GM19351 (cell line): ENCODE data around the gene ADCY5.
"Not testable (repeated sequence)": the region's sequence is repeated elsewhere in the genome, so short reads cannot be mapped to it uniquely, and the experiment has no call there.

Experiments used
- ATAC-seq: cut with Tn5 transposase; IDR thresholded peaks from one replicate; pipeline ENCODE4 v1.9.1; 2021; ENCODE audit warnings: mild to moderate bottlenecking, moderate library complexity; ENCODE audit not compliant: unreplicated experiment

The ADCY5 gene

GRCh38 chr3:123448536-123449101, at the start of gene ADCY5:
TSS of gene ADCY5 (minus strand) at chr3:123449090. CDS start at chr3:123448545, 545 bp downstream.
- no peak for ATAC-seq

GRCh38 chr3:123493912-123494311, 45.0 kb upstream of the ADCY5 start:
- no peak for ATAC-seq

- ATAC-seq, result no peak
Observed at GRCh38 chr3:123491966-123492587, 43.2 kb upstream of the ADCY5 start.

GRCh38 chr3:123489400-123490004, 40.6 kb upstream of the ADCY5 start:
- no peak for ATAC-seq

GRCh38 chr3:123488645-123489347, 39.9 kb upstream of the ADCY5 start:
- ATAC-seq, result no peak

GRCh38 chr3:123487063-123487462, 38.2 kb upstream of the ADCY5 start:
- not testable (repeated sequence) for ATAC-seq

- ATAC-seq, result no peak
Observed at GRCh38 chr3:123486460-123486859, 37.6 kb upstream of the ADCY5 start.

GRCh38 chr3:123485551-123485950, 36.7 kb upstream of the ADCY5 start:
- no peak for ATAC-seq

GRCh38 chr3:123483146-123483545, 34.3 kb upstream of the ADCY5 start:
- no peak for ATAC-seq

- no peak for ATAC-seq
Observed at GRCh38 chr3:123481722-123482457, 33.0 kb upstream of the ADCY5 start.

- no peak for ATAC-seq
Observed at GRCh38 chr3:123481071-123481470, 32.2 kb upstream of the ADCY5 start.

- ATAC-seq, result no peak
Observed at GRCh38 chr3:123480428-123480827, 31.5 kb upstream of the ADCY5 start.

- ATAC-seq, result no peak
Observed at GRCh38 chr3:123479891-123480290, 31.0 kb upstream of the ADCY5 start.

- no peak for ATAC-seq
Observed at GRCh38 chr3:123478314-123478713, 29.4 kb upstream of the ADCY5 start.

GRCh38 chr3:123476967-123477750, 28.3 kb upstream of the ADCY5 start:
- no peak for ATAC-seq

GRCh38 chr3:123475786-123476185, 26.9 kb upstream of the ADCY5 start:
- ATAC-seq, result no peak

- ATAC-seq, result no peak
Observed at GRCh38 chr3:123471106-123471505, 22.2 kb upstream of the ADCY5 start.

- ATAC-seq, result no peak
Observed at GRCh38 chr3:123469323-123469995, 20.6 kb upstream of the ADCY5 start.

- no peak for ATAC-seq
Observed at GRCh38 chr3:123467046-123467445, 18.2 kb upstream of the ADCY5 start.

- no peak for ATAC-seq
Observed at GRCh38 chr3:123464211-123464610, 15.3 kb upstream of the ADCY5 start.
